GM18858 (cell line): ENCODE measurements around the gene CYSRT1.

Experiments used
- ATAC-seq: cut with Tn5 transposase; IDR thresholded peaks from one replicate; pipeline ENCODE4 v1.9.1; 2021; ENCODE audit not compliant: unreplicated experiment

The CYSRT1 gene

DNA sequence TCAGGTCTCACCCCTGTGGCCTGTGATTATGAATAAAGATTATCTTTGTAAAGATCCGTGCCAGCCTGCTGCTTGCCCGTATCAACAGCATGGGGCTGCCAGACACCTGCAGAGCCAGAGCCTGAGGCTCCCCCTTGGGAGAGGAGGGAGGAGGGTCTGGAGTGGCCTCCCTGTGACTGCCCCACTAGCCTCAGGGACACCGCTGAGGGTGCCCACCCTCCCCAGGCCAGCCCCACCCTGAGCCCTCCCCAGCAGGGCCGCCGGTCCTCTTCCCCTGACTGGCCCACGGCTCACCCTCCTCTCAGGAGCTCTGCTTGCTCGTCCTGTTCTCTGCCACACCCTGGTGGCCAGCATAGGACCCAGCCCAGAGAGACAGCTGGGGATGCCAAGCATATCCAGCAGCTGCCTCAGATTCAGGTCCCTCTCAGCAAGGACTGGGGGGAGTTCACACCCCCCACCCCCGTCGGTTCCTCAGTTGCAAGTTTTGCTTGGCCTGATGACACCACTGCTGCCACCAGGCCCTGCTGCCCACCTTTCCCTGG is 34.6 kb upstream of the CYSRT1 start:
- ATAC-seq: no peak

- no peak for ATAC-seq
Observed at GRCh38 chr9:137191245-137191644, 33.7 kb upstream of the CYSRT1 start.

DNA sequence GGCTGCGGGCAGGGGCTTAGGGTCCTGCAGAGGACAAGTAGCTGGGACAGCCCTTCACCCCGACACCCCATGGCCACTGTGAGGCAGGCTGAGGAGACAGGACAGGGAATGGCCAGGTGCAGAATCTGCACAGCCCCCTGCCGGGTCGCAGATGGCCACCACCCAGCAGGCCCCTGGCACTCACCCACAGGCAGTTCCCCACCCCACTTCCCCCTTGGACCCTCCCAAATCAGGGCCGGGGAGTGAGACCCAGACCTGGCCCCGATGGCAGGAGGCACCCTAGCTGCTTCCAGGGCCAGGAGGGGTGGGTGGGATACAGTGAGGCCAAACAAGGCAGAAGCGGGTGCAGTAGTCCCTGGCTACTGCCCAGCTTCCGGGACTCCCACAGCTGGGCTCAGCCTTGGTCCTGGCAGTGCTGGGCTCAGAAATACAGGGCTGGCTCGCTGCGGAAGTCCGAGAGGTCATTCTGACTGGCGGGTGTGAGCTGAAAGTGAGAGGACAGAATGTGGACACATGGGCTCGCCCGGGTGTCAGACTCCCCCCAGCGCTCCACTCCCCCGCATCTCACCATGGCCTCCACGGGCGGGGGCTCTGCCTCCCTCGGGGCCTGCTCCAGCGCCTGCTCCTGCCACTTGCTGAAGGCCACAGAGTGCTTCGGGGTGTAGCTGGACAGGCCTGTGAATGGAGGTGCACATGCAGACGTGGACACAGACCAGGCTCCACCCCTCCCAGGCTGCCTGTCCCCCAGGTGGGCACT is 33.1 kb upstream of the CYSRT1 start:
- no peak for ATAC-seq

DNA sequence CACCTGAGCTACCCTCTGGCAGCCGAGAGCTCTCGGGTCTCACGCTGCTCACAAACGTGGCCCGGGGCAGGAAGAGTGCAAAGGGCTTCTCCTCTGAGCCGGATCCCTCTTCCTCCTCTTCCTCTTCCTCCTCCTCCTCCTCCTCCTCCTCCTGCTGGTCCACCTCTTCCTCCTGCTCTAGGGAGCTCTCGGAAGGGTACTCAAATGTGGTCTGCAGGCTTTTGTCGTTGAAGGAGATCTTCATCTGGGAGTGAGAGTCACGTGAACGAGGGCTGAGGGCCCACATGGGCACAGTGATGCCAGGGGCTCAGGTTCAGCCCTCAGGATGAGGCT is 32.6 kb upstream of the CYSRT1 start:
- ATAC-seq: no peak

GRCh38 chr9:137192859-137193258 is 32.1 kb upstream of the CYSRT1 start:
- no peak for ATAC-seq

- no peak for ATAC-seq
Observed at GRCh38 chr9:137193771-137194170, 31.2 kb upstream of the CYSRT1 start.

DNA sequence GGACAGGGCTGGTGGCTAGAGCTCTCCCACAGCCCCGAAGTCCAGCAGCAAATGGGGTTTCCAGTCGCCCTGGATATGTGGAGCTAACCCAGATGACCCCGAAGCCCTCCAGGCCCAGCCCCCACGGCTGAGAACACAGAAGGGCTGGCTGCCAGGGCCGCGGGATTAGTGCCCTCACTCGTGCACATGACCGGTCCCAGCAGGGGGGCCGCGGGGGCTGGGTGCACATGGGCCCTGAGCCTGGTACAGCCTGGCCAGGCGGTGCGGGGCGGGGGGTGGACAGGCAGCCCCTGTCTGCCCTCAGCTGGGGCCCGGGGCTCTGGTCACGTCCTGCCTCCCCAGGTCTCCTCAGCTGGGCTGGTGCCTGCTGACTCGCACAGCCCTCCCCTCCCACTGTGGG is 30.6 kb upstream of the CYSRT1 start:
- ATAC-seq: no peak

DNA sequence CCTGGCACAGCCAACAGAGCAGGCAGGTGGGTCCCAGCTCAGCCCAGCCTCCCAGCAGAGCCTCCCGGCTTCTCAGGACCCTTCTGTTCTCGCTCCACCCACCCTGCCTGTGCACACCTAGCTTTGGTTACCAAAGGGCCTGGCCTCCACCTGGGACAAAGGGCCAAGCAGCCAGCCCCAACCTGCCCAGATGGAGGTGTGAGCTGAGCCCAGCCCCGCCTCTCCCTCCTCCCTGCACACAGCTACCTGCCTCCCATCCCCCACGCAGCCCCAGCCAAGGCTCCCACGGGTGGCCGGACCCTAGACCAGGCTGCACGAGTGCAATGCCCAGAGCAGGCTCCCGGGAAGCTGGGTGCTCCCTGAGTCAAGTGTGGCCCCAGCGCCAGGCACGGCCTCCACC is 30.1 kb upstream of the CYSRT1 start:
- no peak for ATAC-seq

DNA sequence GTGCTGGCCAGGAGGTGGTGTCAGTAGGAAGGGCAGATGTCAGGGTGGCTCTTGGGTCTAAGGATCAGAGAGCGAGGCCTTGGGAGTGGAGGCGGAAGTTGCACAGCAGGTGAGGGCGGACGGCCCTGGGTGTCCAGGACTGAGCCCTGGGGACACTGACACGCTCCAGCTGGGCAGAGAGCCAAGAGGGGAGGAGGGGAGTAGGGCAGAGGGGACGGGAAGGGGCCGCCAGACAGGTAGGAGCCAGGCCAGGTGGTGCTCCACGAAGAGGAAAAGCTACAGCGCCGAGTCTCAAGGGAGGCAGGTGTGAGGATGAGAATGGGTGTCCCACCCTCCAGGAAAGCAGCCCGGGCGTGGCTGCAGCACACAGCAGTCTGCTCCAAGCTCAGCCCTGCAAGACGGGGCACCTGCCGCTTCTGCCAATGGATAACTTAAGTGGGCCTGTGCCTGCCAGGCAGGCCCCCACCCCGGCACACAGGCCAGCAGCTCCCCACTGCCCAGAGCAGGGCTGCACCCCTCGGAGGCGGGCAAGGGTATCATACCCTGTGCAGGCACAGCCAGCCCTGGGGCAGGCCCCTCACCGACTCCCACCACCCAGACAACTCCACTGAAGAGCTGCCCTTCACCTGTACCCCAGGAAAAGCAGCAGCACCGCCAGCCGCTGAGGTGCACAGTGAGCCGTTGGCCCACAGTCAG is 29.3 kb upstream of the CYSRT1 start:
- no peak for ATAC-seq

GRCh38 chr9:137198051-137198901 is 26.7 kb upstream of the CYSRT1 start:
- ATAC-seq: no peak

GRCh38 chr9:137198902-137199283 is 26.1 kb upstream of the CYSRT1 start:
- no peak for ATAC-seq

DNA sequence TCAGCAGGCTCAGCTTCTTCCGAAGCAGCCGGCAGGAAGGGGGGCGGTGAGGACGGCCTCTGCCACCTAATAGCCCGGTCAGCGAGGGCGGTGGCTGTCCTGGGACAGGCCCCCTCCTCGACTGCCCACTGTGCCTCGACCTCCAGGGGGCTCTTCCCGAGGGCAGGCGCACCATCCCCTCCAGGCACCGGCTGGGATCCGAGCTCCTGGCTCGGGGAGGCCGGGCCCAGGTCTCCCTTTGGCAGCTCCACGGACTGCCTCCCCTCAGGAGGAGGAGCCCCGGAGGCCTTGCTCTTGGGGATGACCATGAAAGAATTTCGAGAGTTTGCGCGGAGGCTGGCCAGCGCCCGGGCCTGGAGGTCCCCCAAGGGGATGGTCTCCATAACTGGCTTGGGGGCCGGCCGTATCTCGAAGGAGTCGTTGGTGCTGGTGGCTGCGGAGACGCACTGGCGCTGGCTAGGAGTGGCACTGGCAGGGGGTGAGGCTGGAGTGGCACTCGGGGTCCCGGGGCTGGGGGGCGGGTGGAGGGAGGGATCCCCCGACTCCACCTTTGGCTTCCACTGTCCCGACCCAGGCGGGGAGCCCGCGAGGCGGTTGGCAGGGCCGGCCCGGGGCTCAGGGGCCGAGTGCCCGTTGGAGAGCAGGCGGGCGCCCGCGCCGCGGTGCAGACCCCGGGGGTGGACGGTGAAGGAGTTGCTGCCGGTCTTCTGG is 25.4 kb upstream of the CYSRT1 start:
- ATAC-seq: no peak

DNA sequence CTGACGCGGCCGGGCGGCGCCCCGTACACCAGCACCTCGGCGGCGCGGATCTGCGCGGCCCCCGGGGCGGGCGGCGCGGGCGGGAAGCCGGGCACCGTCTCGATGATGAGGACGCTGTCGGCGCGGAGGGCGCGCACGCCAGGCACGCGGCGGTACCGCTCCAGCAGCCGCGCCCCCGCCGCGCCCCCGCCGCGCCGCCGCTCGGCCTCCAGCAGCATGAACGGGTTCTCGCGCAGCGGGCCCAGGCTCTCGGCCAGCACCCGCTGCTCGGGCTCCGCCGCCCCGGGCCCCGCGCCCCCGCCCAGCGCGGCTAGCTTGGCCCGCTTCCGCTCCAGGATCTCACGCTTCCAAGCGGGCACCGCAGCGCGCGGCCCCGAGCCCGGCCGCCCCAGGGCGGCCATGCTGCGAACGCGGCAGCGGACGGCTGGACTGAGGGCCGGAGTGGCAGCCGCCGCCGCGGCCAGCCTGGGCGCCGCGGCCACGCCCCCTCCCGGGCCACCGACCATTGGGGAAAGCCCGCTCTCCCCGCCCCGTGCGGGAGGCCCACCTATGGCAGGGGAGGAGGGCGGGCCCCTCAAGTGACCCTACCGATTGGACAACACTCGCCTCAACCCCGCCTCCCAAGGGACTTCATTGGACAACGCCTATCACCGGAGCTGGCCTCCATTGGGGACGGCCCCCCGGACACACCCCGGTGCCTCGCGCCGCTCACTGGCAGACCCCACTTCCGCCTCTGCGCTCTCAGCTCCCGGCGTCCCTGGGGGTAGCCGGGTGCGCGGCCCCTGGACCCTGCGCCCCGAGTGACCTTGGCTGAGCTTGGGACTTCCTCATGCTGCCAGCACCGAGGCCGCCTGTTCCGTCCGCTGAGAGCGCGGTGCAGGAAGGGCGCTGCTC is 24.4 kb upstream of the CYSRT1 start, which contains the start of gene TPRN:
Gene TPRN (minus strand): TSS at position 431 of the 894 bp plus-strand sequence. CDS start 30 bp downstream, at position 401.
- peak; percentile 74 for ATAC-seq

DNA sequence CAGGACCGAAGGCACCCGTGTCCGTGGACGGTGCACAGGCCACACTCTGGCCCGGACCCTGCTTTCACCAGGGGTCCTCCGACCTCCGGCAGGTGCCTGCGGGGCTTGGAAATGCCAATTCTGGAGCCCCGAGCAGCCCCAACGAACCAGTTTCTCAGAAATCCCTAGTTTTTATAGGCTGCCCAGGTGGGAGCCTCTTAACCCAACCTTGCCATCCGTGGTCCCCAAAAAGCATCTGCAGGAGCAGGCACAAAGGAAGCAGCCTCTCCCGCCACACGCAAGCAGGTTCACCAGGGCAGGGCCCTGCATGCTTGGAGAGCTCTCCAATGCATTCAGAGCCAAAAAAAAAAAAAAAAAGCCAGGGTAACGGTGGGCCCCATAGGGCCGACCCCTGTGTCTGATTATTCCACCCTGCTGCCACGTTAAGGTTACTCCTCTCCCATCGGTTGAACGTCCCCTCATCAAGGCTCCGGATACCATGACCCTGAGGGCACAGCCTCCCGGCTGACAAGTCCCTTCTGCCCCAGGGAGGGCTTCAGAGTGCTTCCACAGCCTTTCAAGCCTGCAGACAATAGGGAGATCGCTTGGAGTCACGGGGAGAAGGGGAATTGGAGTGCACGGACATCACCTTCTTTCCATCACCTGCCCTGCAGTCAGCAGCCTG is 23.6 kb upstream of the CYSRT1 start:
- ATAC-seq: no peak

DNA sequence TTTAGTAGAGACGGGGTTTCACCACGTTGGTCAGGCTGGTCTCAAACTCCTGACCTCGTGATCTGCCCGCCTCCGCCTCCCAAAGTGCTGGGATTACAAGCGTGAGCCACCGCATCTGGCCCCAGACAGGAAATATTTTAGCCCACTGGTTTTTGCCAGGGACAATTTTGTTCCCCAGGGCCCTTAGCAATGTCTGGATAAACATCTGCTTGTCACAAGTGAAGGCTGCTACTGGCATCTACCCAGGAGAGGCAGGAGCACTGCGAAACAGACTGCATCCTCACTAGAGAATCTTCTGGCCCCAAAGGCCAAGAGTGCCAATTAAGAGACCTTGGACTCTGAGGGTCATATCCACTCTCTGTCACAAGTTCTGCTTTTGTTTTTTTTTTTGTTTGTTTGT is 22.0 kb upstream of the CYSRT1 start:
- no peak for ATAC-seq

DNA sequence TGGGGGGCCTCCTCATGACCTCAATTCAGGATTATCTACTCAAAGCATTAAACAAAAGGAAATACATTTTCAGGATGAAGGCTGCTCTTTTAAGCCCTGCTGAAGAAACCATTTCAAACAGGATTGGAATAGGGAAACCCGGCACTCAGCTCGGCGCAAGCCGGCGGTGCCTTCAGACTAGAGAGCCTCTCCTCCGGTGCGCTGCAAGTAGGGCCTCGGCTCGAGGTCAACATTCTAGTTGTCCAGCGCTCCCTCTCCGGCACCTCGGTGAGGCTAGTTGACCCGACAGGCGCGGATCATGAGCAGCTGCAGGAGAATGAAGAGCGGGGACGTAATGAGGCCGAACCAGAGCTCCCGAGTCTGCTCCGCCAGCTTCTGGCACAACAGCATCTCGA is 20.2 kb upstream of the CYSRT1 start:
- no peak for ATAC-seq

- no peak for ATAC-seq
Observed at GRCh38 chr9:137205126-137206069, 19.6 kb upstream of the CYSRT1 start, which contains the start of the genes NDOR1 and TMEM203. Gene NDOR1, plus strand, starts transcription at chr9:137205700. Its CDS starts 78 bp downstream, at chr9:137205778. Gene TMEM203, minus strand, starts transcription at chr9:137205648. Its CDS starts 234 bp downstream, at chr9:137205414.

DNA sequence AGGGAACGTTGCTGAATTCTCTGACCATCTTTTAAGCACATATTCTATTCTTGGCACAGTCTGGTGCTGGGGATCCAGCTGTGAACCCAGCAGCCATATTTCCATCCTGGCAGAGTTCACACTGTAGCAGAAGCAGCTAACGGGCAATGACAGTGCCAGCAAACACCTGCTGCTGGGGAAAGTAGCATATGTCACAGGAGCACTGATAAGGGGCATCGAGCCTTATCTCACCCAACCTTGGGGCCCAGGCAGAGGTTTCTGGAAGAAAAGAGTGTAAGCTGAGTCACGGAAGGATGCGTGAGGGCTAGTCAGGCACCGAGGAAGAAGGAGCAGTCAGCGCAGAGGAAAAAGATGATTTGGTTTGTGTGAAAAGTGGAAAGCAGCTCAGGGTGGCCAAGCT is 18.4 kb upstream of the CYSRT1 start:
- ATAC-seq: no peak
